K562 (cell line): ENCODE data around the gene FBRS. TPM values are rescaled to one million over a fixed set of nuclear protein-coding genes. Genes with fewer than 3 reads are reported as not detected.

Source experiments
- BRCA1 ChIP-seq, 2 experiments: fragments of 450-650 bp in 1 of 2; sonication (generic) in 1 of 2; formaldehyde crosslinking in 1 of 2; IDR thresholded peaks; 2 replicates each; pipeline versions ENCODE4 v1.5.0 to v1.6.1; 2017 to 2020; ENCODE audit warnings: mild to moderate bottlenecking in 1 of 2, missing genetic modification reagents in 1 of 2
- CREB1 ChIP-seq, 2 experiments: sonication (generic) in 1 of 2; formaldehyde crosslinking in 1 of 2; IDR thresholded peaks; 2 replicates each; pipeline versions ENCODE4 v1.6.1 to v1.8.0; 2012 to 2022; ENCODE audit warnings: inconsistent platforms in 1 of 2, mild to moderate bottlenecking in 1 of 2, missing genetic modification reagents in 1 of 2, moderate library complexity in 1 of 2
- CXXC5 ChIP-seq: fragments of 250-450 bp; sonication (Bioruptor Pico); IDR thresholded peaks from 2 replicates; pipeline ENCODE4 v1.8.0; 2022; ENCODE audit warnings: inconsistent platforms, mild to moderate bottlenecking, moderate library complexity
- FIP1L1 ChIP-seq: fragments of 200-400 bp; formaldehyde crosslinking; IDR thresholded peaks from 2 replicates; pipeline ENCODE4 v1.6.1; 2018; ENCODE audit warnings: mild to moderate bottlenecking, low read depth, low read length; ENCODE audit not compliant: poor library complexity, severe bottlenecking
- FOXP1 ChIP-seq: sonication (generic); formaldehyde crosslinking; IDR thresholded peaks from 2 replicates; pipeline ENCODE4 v1.8.0; 2022; ENCODE audit warnings: mild to moderate bottlenecking, missing genetic modification reagents
- HBP1 ChIP-seq: fragments of 450-650 bp; formaldehyde crosslinking; IDR thresholded peaks from 2 replicates; pipeline ENCODE4 v1.4.0; 2022; ENCODE audit warnings: missing genetic modification characterization
- HDAC8 ChIP-seq: fragments of 450-650 bp; IDR thresholded peaks from 2 replicates; pipeline ENCODE4 v1.6.1; 2016; ENCODE audit warnings: mild to moderate bottlenecking, missing genetic modification characterization, moderate library complexity, missing compliant biosample characterization
- HEY1 ChIP-seq: fragments of 250-450 bp; sonication (Bioruptor Pico); IDR thresholded peaks from 2 replicates; pipeline ENCODE4 v1.5.0; 2020; ENCODE audit warnings: mild to moderate bottlenecking, moderate library complexity, borderline replicate concordance
- KAT8 ChIP-seq: fragments of 450-650 bp; IDR thresholded peaks from 2 replicates; pipeline ENCODE4 v1.6.1; 2016; ENCODE audit warnings: low read depth, mild to moderate bottlenecking
- KDM5B ChIP-seq: fragments of 200-600 bp; sonication (generic); IDR thresholded peaks from 2 replicates; pipeline ENCODE4 v1.6.1; 2012; ENCODE audit warnings: low read depth, mild to moderate bottlenecking, moderate library complexity, low read length, control low read depth, inconsistent platforms; ENCODE audit not compliant: insufficient replicate concordance
- LARP7 ChIP-seq: fragments of 450-650 bp; IDR thresholded peaks from 2 replicates; pipeline ENCODE4 v1.6.1; 2016
- MAFG ChIP-seq: fragments of 450-650 bp; conservative IDR thresholded peaks from 2 replicates; pipeline ENCODE4 v1.6.1; 2016; ENCODE audit warnings: missing genetic modification characterization, missing compliant biosample characterization
- MYBL2 ChIP-seq, 2 experiments: fragments of 450-650 bp in 1 of 2; sonication (generic) in 1 of 2; formaldehyde crosslinking in 1 of 2; IDR thresholded peaks; 2 replicates each; pipeline versions ENCODE4 v1.6.1 to v1.8.1; 2017 to 2022; ENCODE audit warnings: borderline replicate concordance in 1 of 2, inconsistent platforms in 1 of 2, low read depth in 1 of 2, mild to moderate bottlenecking in 1 of 2, missing genetic modification reagents in 1 of 2, moderate library complexity in 1 of 2
- NCOA2 ChIP-seq, 2 experiments: fragments of 450-650 bp; IDR thresholded peaks; 2 replicates each; pipeline ENCODE4 v1.6.1; 2018; ENCODE audit warnings: mild to moderate bottlenecking in 2 of 2, moderate library complexity in 1 of 2; ENCODE audit not compliant: partially characterized antibody in 2 of 2
- NFIX ChIP-seq: fragments of 250-450 bp; sonication (Bioruptor Pico); IDR thresholded peaks from 2 replicates; pipeline ENCODE4 v1.4.0; 2020; ENCODE audit warnings: low read depth, mild to moderate bottlenecking, moderate library complexity
- PCBP2 ChIP-seq: fragments of 200-400 bp; formaldehyde crosslinking; IDR thresholded peaks from 2 replicates; pipeline ENCODE4 v1.6.1; 2018; ENCODE audit warnings: low read length, low read depth, mild to moderate bottlenecking, moderate library complexity; ENCODE audit not compliant: poor library complexity, severe bottlenecking
- PTBP1 ChIP-seq: fragments of 200-400 bp; formaldehyde crosslinking; IDR thresholded peaks from 2 replicates; pipeline ENCODE4 v1.6.1; 2017; ENCODE audit warnings: low read depth, low read length
- PTTG1 ChIP-seq: fragments of 450-650 bp; IDR thresholded peaks from 2 replicates; pipeline ENCODE4 v1.6.1; 2016; ENCODE audit warnings: low read depth, mild to moderate bottlenecking, missing genetic modification characterization, missing compliant biosample characterization
- RUNX1 ChIP-seq: sonication (generic); IDR thresholded peaks from 2 replicates; pipeline ENCODE4 v1.6.1; 2016; ENCODE audit warnings: antibody characterized with exemption, low read depth
- SMARCE1 ChIP-seq: fragments of 450-650 bp; IDR thresholded peaks from 2 replicates; pipeline ENCODE4 v1.7.1; 2016; ENCODE audit warnings: mild to moderate bottlenecking
- SMC3 ChIP-seq: conservative IDR thresholded peaks from 2 replicates; pipeline ENCODE4 v1.6.1; 2011; ENCODE audit warnings: low read depth, low read length, improper control_type of control experiment; ENCODE audit not compliant: insufficient read depth
- USF1 ChIP-seq: sonication (generic); formaldehyde crosslinking; IDR thresholded peaks from 2 replicates; pipeline ENCODE4 v1.9.0; 2022; ENCODE audit warnings: mild to moderate bottlenecking, missing genetic modification reagents
- ZC3H11A ChIP-seq: IDR thresholded peaks from 2 replicates; pipeline ENCODE4 v1.6.1; 2012; ENCODE audit warnings: low read depth, low read length, improper control_type of control experiment
- ZNF217 ChIP-seq: sonication (generic); formaldehyde crosslinking; IDR thresholded peaks from 2 replicates; pipeline ENCODE4 v1.8.0; 2022; ENCODE audit warnings: mild to moderate bottlenecking, missing genetic modification reagents
- ZNF253 ChIP-seq: fragments of 250-450 bp; sonication (Bioruptor Pico); conservative IDR thresholded peaks from 2 replicates; pipeline ENCODE4 v1.6.1; 2021; ENCODE audit warnings: mild to moderate bottlenecking
- ZNF699 ChIP-seq: fragments of 250-450 bp; sonication (Bioruptor Pico); IDR thresholded peaks from 2 replicates; pipeline ENCODE4 v1.8.0; 2021; ENCODE audit warnings: mild to moderate bottlenecking, moderate library complexity; ENCODE audit not compliant: insufficient replicate concordance
- ZNF707 ChIP-seq: fragments of 250-450 bp; sonication (Bioruptor Pico); conservative IDR thresholded peaks from 2 replicates; pipeline ENCODE4 v1.8.0; 2022; ENCODE audit warnings: inconsistent platforms, mild to moderate bottlenecking, moderate library complexity
- polyA plus RNA-seq, 8 experiments: library from polyadenylated mRNA; depleted of rRNA in 4 of 8; stranded (reverse) in 5 of 8; unstranded in 3 of 8; fragments of >200 nt; fragmentation: Nextera tagmentation in 2 of 8; fragmentation: Illumina TruSeq in 1 of 8; extraction: Ambion mirVana in 2 of 8; extraction: Trizol in 1 of 8; gene quantifications; 2 replicates each; pipeline versions ENCODE4 v1.2.1 to v1.2.3, GENCODE V29; 2011 to 2014; ENCODE audit warnings: inconsistent platforms in 1 of 8, missing spikeins in 1 of 8
- total RNA-seq, 7 experiments: library from RNA; depleted of rRNA in 6 of 7; stranded (reverse); fragments of >200 nt in 6 of 7; fragmentation: Illumina TruSeq in 2 of 7; extraction: Trizol in 2 of 7; gene quantifications; 2 replicates each; pipeline versions ENCODE4 v1.2.1 to v1.2.3, GENCODE V29; 2011 to 2021; ENCODE audit warnings: low replicate concordance in 1 of 7

Gene FBRS
- total and polyA plus RNA-seq, 9 of the 15 experiments (the other 6 are each of a cell fraction or from before 2014, with no cell fraction given): 0.32 to 59.5 (median 13.1) TPM

- no peak for TF ChIP-seq HBP1 (CRISPR knock-in tag)
- no peak for TF ChIP-seq MAFG (tag)
- no peak for TF ChIP-seq LARP7
- no peak for TF ChIP-seq HDAC8 (tag)
- TF ChIP-seq ZNF699 (CRISPR knock-in tag): no peak
- TF ChIP-seq BRCA1 (IDR thresholded peaks at IDR 0.05): no peak
- no peak for TF ChIP-seq BRCA1 (CRISPR knock-in tag; IDR thresholded peaks at IDR 0.05)
- TF ChIP-seq HEY1: no peak
- no peak for TF ChIP-seq RUNX1
- no peak for TF ChIP-seq PCBP2
- TF ChIP-seq NCOA2 (IDR thresholded peaks at IDR 0.05; ENCODE audit: partially characterized antibody in 2 of 2): no peak
- no peak for TF ChIP-seq NFIX (CRISPR knock-in tag)
- TF ChIP-seq SMARCE1: no peak
- no peak for TF ChIP-seq ZC3H11A
- no peak for TF ChIP-seq KAT8
- TF ChIP-seq MYBL2 (IDR thresholded peaks at IDR 0.05; ENCODE audit: low read depth): no peak; the same call in 1 of the 2 replicates
- TF ChIP-seq MYBL2 (CRISPR knock-in tag; IDR thresholded peaks at IDR 0.05; ENCODE audit: borderline replicate concordance): no peak
- 0 out of 2 replicates have a peak, but pooled peaks have one; percentile 12 for TF ChIP-seq SMC3
- no peak for TF ChIP-seq USF1 (CRISPR knock-in tag)
- TF ChIP-seq CREB1 (IDR thresholded peaks at IDR 0.05): peak; percentile 90
- TF ChIP-seq CREB1 (CRISPR knock-in tag; IDR thresholded peaks at IDR 0.05): peak; percentile 78
- 0 out of 2 replicates have a peak, but pooled peaks have one; percentile 16 for TF ChIP-seq FOXP1 (CRISPR knock-in tag)
- TF ChIP-seq KDM5B: no peak
- TF ChIP-seq ZNF707 (CRISPR knock-in tag): no peak
- no peak for TF ChIP-seq PTBP1
- no peak for TF ChIP-seq ZNF217 (CRISPR knock-in tag)
- peak; percentile 94 for TF ChIP-seq CXXC5 (CRISPR knock-in tag)
- peak; percentile 42 for TF ChIP-seq FIP1L1
- TF ChIP-seq PTTG1: no peak
- TF ChIP-seq ZNF253 (CRISPR knock-in tag): no peak
Measured at GRCh38 chr16:30650369-30651123, 7.7 kb upstream of the FBRS start, which contains the start of gene PRR14 (continued).
